PC-3 (cell line): ENCODE results near the gene ZMYM2. TPM values are rescaled to one million over a fixed set of nuclear protein-coding genes. Genes with fewer than 3 reads are reported as not detected.

Source experiments
- ATAC-seq: fragments of 200-7000 bp; cut with Tn5 transposase; 2 replicates; pipeline ENCODE4 v1.9.1; 2020; ENCODE audit warnings: mild to moderate bottlenecking, moderate library complexity
- BruUV-seq: library from RNA; stranded (reverse); fragments of 400-500 nt; replicated peaks from 2 replicates; lab custom pipeline; 2021; lab: Mats Ljungman, UMichigan
- CTCF ChIA-PET: fragments of 300-600 bp; sonication (Branson Sonifier 250); formaldehyde crosslinking; loops from one replicate; lab custom pipeline; 2022; ENCODE audit warnings: antibody characterized with exemption; lab: Charles Lee
- POLR2A ChIA-PET: fragments of 300-600 bp; sonication (Branson Sonifier 250); formaldehyde crosslinking; loops from one replicate; lab custom pipeline; 2022; ENCODE audit warnings: antibody characterized with exemption; ENCODE audit not compliant: unreplicated experiment; lab: Charles Lee
- DNase-seq: peaks from one replicate; pipeline ENCODE4 v3.0.0-alpha.2; 2015
- H2AFZ ChIP-seq: fragments of 300-600 bp; sonication (generic); 2 replicates; pipeline ENCODE4 v1.6.0; 2016; ENCODE audit warnings: antibody characterized with exemption, low read length
- H3F3A ChIP-seq: fragments of 300-600 bp; sonication (generic); one replicate; pipeline ENCODE4 v1.6.0; 2017; ENCODE audit warnings: antibody characterized with exemption, low read length, control low read depth, mild to moderate bottlenecking; ENCODE audit not compliant: unreplicated experiment
- H3K27ac ChIP-seq: fragments of 300-600 bp; sonication (generic); 2 replicates; pipeline ENCODE4 v1.5.1; 2016; ENCODE audit warnings: mild to moderate bottlenecking, low read length
- H3K27me3 ChIP-seq: fragments of 300-600 bp; sonication (generic); 2 replicates; pipeline ENCODE4 v1.6.1; 2016; ENCODE audit warnings: low read length, mixed read lengths
- H3K36me3 ChIP-seq: fragments of 300-600 bp; sonication (generic); 2 replicates; pipeline ENCODE4 v1.6.1; 2016; ENCODE audit warnings: low read depth, mixed run types, low read length, mixed read lengths
- H3K4me1 ChIP-seq: fragments of 300-600 bp; sonication (generic); 2 replicates; pipeline ENCODE4 v1.5.1; 2016; ENCODE audit warnings: low read length; ENCODE audit not compliant: insufficient read depth
- H3K4me2 ChIP-seq: fragments of 300-600 bp; sonication (generic); 2 replicates; pipeline ENCODE4 v1.6.0; 2016; ENCODE audit warnings: low read length
- H3K4me3 ChIP-seq: fragments of 300-600 bp; sonication (generic); 2 replicates; pipeline ENCODE4 v1.5.1; 2016; ENCODE audit warnings: mild to moderate bottlenecking, low read length, mixed read lengths
- H3K79me2 ChIP-seq: fragments of 300-600 bp; sonication (generic); 2 replicates; pipeline ENCODE4 v1.6.1; 2017; ENCODE audit warnings: low read length, mixed read lengths
- H3K9ac ChIP-seq: fragments of 300-600 bp; sonication (generic); 2 replicates; pipeline ENCODE4 v1.6.0; 2016; ENCODE audit warnings: mild to moderate bottlenecking, low read length
- H3K9me2 ChIP-seq: fragments of 300-600 bp; sonication (generic); replicated peaks from 2 replicates; pipeline ENCODE4 v1.6.1; 2016; ENCODE audit warnings: mixed run types, low read length, mixed read lengths
- H3K9me3 ChIP-seq: fragments of 300-600 bp; sonication (generic); 2 replicates; pipeline ENCODE4 v1.6.1; 2016; ENCODE audit warnings: low read length, mixed read lengths
- H4K20me1 ChIP-seq: fragments of 300-600 bp; sonication (generic); 2 replicates; pipeline ENCODE4 v1.6.1; 2016; ENCODE audit warnings: low read length, mixed read lengths
- CTCF ChIP-seq: fragments of 300-600 bp; sonication (generic); conservative IDR thresholded peaks from 2 replicates; pipeline ENCODE4 v1.5.1; 2017; ENCODE audit warnings: antibody characterized with exemption, low read depth, mild to moderate bottlenecking, low read length
- EZH2 ChIP-seq: fragments of 300-600 bp; sonication (generic); IDR thresholded peaks from one replicate; pipeline ENCODE4 v1.6.1; 2017; ENCODE audit warnings: antibody characterized with exemption, mild to moderate bottlenecking, low read length; ENCODE audit not compliant: unreplicated experiment
- EZH2phosphoT487 ChIP-seq: fragments of 300-600 bp; sonication (generic); IDR thresholded peaks from 2 replicates; pipeline ENCODE4 v1.6.1; 2018; ENCODE audit warnings: mild to moderate bottlenecking, antibody characterized with exemption, low read length, borderline replicate concordance
- intact Hi-C: fragments of 100-400 bp; cut with micrococcal nuclease; formaldehyde crosslinking; loops from 2 replicates; pipeline ENCODE4 v1.9.0; 2023
- total RNA-seq: library from RNA; depleted of rRNA; stranded (reverse); fragments of >200 nt; gene quantifications from 2 replicates; pipeline ENCODE4 v1.2.3, GENCODE V29; 2014

ZMYM2 gene
- total RNA-seq, 1 experiment from 2014 or later, result 34.7 TPM

- Histone ChIP-seq H3K4me2 (no peak overlapping the region), H3K4me1 (peaks cover 7% of the 10 kb centered on the region; the same call in 1 of the 2 replicates), H3F3A (no peaks in the 10 kb centered on the region), H3K4me3 (no peak overlapping the region), H3K27me3 (no peaks in the 10 kb centered on the region), H3K79me2 (peaks cover 47% of the 10 kb centered on the region), H3K9me2 (no peaks in the 10 kb centered on the region), H3K9me3 (no peaks in the 10 kb centered on the region), H2AFZ (no peak overlapping the region), H3K36me3 (peaks cover 39% of the 10 kb centered on the region), H3K27ac (no peak overlapping the region), H3K9ac (no peak overlapping the region), H4K20me1 (0 out of 2 replicates have a peak, but pooled peaks cover 10% of the 10 kb centered on the region)
- intact Hi-C loops, result no loop called here
- DNase-seq, result no peak
- no TSS peak for BruUV-seq
- ATAC-seq, result no peak
- TF ChIP-seq EZH2 (no peak), CTCF (no peak), EZH2phosphoT487 (no peak)
- CTCF ChIA-PET, result no interaction called here
- POLR2A ChIA-PET, result no interaction called here
Observed at GRCh38 chr13:20001366-20002190, 43.1 kb downstream of the ZMYM2 start.

GRCh38 chr13:20002787-20003186 is 44.3 kb downstream of the ZMYM2 start:
- Histone ChIP-seq H3K27ac (no peak overlapping the region), H3K9ac (no peak overlapping the region), H3K79me2 (peaks cover 37% of the 10 kb centered on the region), H3K36me3 (peaks cover 41% of the 10 kb centered on the region), H3K9me3 (no peaks in the 10 kb centered on the region), H3K27me3 (no peaks in the 10 kb centered on the region), H3K9me2 (no peaks in the 10 kb centered on the region), H4K20me1 (0 out of 2 replicates have a peak, but pooled peaks cover 8% of the 10 kb centered on the region), H3F3A (no peaks in the 10 kb centered on the region), H3K4me2 (no peak overlapping the region), H2AFZ (no peak overlapping the region), H3K4me1 (peaks cover 7% of the 10 kb centered on the region; the same call in 1 of the 2 replicates), H3K4me3 (no peak overlapping the region)
- no peak for ATAC-seq
- BruUV-seq, result no TSS peak
- intact Hi-C loops, result no loop called here
- TF ChIP-seq EZH2phosphoT487 (no peak), CTCF (no peak), EZH2 (no peak)
- ChIA-PET POLR2A (no interaction called here), CTCF (interaction anchor here (0.5 kb wide), 2 partner anchors 69 to 85 kb away, joined by 3 read pairs; no protein-coding TSS in a partner anchor)
- no peak for DNase-seq
